ENCODE data around the gene RBM10. TPM values are rescaled to one million over a fixed set of nuclear protein-coding genes. Genes with fewer than 3 reads are reported as not detected.

Gene RBM10
- total and polyA plus RNA-seq, 9 of the 15 experiments (the other 6 are each of a cell fraction or from before 2014, with no cell fraction given), result 1.1 to 61.7 (median 31.5) TPM

DNA sequence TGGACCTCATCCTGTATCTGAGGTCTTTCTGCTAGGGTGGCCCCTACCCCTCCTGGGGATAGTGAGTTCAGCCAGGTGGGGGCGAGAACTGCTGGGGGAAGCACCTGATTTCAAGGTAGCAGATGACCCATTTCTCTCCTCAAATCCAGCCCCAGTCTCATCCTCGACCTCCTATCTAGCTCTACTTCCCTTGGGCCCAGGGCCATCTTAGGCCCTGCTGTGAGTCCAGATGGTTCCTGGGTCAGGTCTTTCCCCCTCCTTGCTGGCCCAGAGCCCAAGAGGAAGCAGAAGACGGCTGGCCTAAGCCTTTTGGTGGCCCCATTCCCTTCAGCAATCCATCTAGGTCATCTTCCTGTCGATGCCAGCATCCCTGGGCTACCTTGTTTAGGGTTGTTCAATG is 76.7 kb downstream of the RBM10 start:
- CTCF ChIA-PET (ENCODE audit: low intra/inter-chr PET ratio), result no interaction called here
- FAIRE-seq (no peak), DNase-seq (ENCODE audit: extremely low read depth in 1 of 4, low spot score in 3 of 4) (no peak), ATAC-seq (no peak)
- no peak overlapping the region; a peak in 1 of 4 replicates for H3K9ac ChIP-seq (ENCODE audit: insufficient read depth in 1 of 2, low read depth in 2 of 2, low read length in 2 of 2)
- peaks cover 33% of the 10 kb centered on the region for H4K20me1 ChIP-seq (replicated peaks; ENCODE audit: control insufficient read depth, insufficient read depth, low read length)
- intact Hi-C loops (cut with micrococcal nuclease) (no loop called here), in situ Hi-C loops (cut with MboI) (no loop called here)
- H3K4me1 ChIP-seq (replicated peaks in 1 of 2; ENCODE audit: control insufficient read depth in 2 of 2, insufficient read depth in 2 of 2, low read length in 2 of 2), result peaks cover 16 to 30% of the 10 kb centered on the region in 2 experiments; a peak in 4 of 5 replicates
- POLR2A ChIA-PET, result no interaction called here
- peaks cover 67% of the 10 kb centered on the region; the same call in 2 of the 3 replicates for H3K36me3 ChIP-seq (ENCODE audit: control insufficient read depth, insufficient read depth, low read length)
- TF ChIP-seq, protein P1, sequence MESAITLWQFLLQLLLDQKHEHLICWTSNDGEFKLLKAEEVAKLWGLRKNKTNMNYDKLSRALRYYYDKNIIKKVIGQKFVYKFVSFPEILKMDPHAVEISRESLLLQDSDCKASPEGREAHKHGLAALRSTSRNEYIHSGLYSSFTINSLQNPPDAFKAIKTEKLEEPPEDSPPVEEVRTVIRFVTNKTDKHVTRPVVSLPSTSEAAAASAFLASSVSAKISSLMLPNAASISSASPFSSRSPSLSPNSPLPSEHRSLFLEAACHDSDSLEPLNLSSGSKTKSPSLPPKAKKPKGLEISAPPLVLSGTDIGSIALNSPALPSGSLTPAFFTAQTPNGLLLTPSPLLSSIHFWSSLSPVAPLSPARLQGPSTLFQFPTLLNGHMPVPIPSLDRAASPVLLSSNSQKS (CRISPR knock-in tag; IDR thresholded peaks at IDR 0.05), result no peak
- no peak for TF ChIP-seq SNIP1 (IDR thresholded peaks at IDR 0.05; ENCODE audit: low read depth)
- TF ChIP-seq SAFB2 (IDR thresholded peaks at IDR 0.05; ENCODE audit: borderline replicate concordance, low read depth, low read length, severe bottlenecking), result no peak
- no peak for TF ChIP-seq NFYB (IDR thresholded peaks at IDR 0.05; ENCODE audit: extremely low read depth, insufficient read length)
- no peak for TF ChIP-seq DDX20 (tag; IDR thresholded peaks at IDR 0.05; ENCODE audit: low read depth)
- TF ChIP-seq, protein P2, sequence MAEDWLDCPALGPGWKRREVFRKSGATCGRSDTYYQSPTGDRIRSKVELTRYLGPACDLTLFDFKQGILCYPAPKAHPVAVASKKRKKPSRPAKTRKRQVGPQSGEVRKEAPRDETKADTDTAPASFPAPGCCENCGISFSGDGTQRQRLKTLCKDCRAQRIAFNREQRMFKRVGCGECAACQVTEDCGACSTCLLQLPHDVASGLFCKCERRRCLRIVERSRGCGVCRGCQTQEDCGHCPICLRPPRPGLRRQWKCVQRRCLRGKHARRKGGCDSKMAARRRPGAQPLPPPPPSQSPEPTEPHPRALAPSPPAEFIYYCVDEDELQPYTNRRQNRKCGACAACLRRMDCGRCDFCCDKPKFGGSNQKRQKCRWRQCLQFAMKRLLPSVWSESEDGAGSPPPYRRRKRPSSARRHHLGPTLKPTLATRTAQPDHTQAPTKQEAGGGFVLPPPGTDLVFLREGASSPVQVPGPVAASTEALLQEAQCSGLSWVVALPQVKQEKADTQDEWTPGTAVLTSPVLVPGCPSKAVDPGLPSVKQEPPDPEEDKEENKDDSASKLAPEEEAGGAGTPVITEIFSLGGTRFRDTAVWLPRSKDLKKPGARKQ (CRISPR knock-in tag; IDR thresholded peaks at IDR 0.05), result no peak
- no peak for TF ChIP-seq ZNF507 (tag; conservative IDR thresholded peaks at IDR 0.05)
- TF ChIP-seq, protein P3, sequence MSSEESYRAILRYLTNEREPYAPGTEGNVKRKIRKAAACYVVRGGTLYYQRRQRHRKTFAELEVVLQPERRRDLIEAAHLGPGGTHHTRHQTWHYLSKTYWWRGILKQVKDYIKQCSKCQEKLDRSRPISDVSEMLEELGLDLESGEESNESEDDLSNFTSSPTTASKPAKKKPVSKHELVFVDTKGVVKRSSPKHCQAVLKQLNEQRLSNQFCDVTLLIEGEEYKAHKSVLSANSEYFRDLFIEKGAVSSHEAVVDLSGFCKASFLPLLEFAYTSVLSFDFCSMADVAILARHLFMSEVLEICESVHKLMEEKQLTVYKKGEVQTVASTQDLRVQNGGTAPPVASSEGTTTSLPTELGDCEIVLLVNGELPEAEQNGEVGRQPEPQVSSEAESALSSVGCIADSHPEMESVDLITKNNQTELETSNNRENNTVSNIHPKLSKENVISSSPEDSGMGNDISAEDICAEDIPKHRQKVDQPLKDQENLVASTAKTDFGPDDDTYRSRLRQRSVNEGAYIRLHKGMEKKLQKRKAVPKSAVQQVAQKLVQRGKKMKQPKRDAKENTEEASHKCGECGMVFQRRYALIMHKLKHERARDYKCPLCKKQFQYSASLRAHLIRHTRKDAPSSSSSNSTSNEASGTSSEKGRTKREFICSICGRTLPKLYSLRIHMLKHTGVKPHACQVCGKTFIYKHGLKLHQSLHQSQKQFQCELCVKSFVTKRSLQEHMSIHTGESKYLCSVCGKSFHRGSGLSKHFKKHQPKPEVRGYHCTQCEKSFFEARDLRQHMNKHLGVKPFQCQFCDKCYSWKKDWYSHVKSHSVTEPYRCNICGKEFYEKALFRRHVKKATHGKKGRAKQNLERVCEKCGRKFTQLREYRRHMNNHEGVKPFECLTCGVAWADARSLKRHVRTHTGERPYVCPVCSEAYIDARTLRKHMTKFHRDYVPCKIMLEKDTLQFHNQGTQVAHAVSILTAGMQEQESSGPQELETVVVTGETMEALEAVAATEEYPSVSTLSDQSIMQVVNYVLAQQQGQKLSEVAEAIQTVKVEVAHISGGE (CRISPR knock-in tag; IDR thresholded peaks at IDR 0.05), result no peak
- no peak overlapping the region for H3K27ac ChIP-seq (ENCODE audit: extremely low read depth, low read depth, low read length)
- 73% methylated on average over 3 of the region's 4 CpGs for WGBS (ENCODE audit: insufficient coverage, low coverage, missing lambda C conversion rate)
- H3K27me3 ChIP-seq (ENCODE audit: control insufficient read depth in 2 of 2, insufficient read depth in 2 of 2, low read length in 2 of 2), result no peaks in the 10 kb centered on the region
- no TSS peak for BruUV-seq (replicated peaks)
- no peaks in the 10 kb centered on the region for H3K9me3 ChIP-seq (replicated peaks; ENCODE audit: control insufficient read depth, insufficient read depth, low read depth, low read length)
- H3K9me1 ChIP-seq (ENCODE audit: control insufficient read depth, insufficient read depth, low read length), result peaks cover 7% of the 10 kb centered on the region
- H2AFZ ChIP-seq (ENCODE audit: low read depth, low read length), result no peak overlapping the region
- H3K4me3 ChIP-seq, result no peak overlapping the region
- peaks cover 46% of the 10 kb centered on the region for H3K79me2 ChIP-seq (ENCODE audit: control insufficient read depth, insufficient read depth, low read length)
- H3K4me2 ChIP-seq (ENCODE audit: insufficient read depth, low read length), result no peak overlapping the region
